AG04450 (cell line): ENCODE measurements around the gene TIE1. TPM values are rescaled to one million over a fixed set of nuclear protein-coding genes. Genes with fewer than 3 reads are reported as not detected.

Experiments
- CTCF ChIA-PET: fragments of 300-600, 350-600 bp; formaldehyde crosslinking; extraction: SDS; loops from one replicate; lab custom pipeline; 2022; ENCODE audit warnings: antibody characterized with exemption, inconsistent platforms; lab: Charles Lee
- POLR2A ChIA-PET: fragments of 350-600 bp; formaldehyde crosslinking; extraction: SDS; loops from one replicate; lab custom pipeline; 2021; ENCODE audit warnings: antibody characterized with exemption, inconsistent platforms; lab: Yijun Ruan, JAX
- DNase-seq: peaks from one replicate; pipeline ENCODE4 v3.0.0-alpha.2; 2011; ENCODE audit warnings: low read depth, low spot score
- H3K27ac ChIP-seq: one replicate; pipeline ENCODE4 v1.5.1; 2012; ENCODE audit warnings: low read depth, low read length, control low read depth
- H3K27me3 ChIP-seq: one replicate; pipeline ENCODE4 v1.6.0; 2012; ENCODE audit warnings: low read length; ENCODE audit not compliant: control insufficient read depth, insufficient read depth
- H3K4me3 ChIP-seq: 2 replicates; pipeline ENCODE4 v1.5.1; 2011; ENCODE audit warnings: mild to moderate bottlenecking, low read depth, low read length, control low read depth
- H3K9me3 ChIP-seq: 2 replicates; pipeline ENCODE4 v1.5.1; 2012; ENCODE audit warnings: low read length; ENCODE audit not compliant: control insufficient read depth, insufficient read depth
- polyA plus RNA-seq: library from polyadenylated mRNA; depleted of rRNA; stranded (reverse); fragments of >200 nt; gene quantifications from 2 replicates; pipeline ENCODE4 v1.2.3, GENCODE V29; 2011
- TF ChIP-seq, protein P1 (sequence below): IDR thresholded peaks from 2 replicates; pipeline ENCODE4 v1.5.1; 2011; ENCODE audit warnings: low read depth, low read length, control low read depth, inconsistent platforms

The TIE1 gene
- polyA plus RNA-seq, 1 experiment = 0.76 TPM

GRCh38 chr1:43306688-43307457 is 6.1 kb downstream of the TIE1 start:
- ChIA-PET POLR2A (no interaction called here), CTCF (no interaction called here)
- Histone ChIP-seq H3K27ac (no peak overlapping the region), H3K27me3 (peaks cover 3% of the 10 kb centered on the region), H3K9me3 (no peaks in the 10 kb centered on the region), H3K4me3 (no peak overlapping the region)
- DNase-seq = no peak
- TF ChIP-seq, protein P1, sequence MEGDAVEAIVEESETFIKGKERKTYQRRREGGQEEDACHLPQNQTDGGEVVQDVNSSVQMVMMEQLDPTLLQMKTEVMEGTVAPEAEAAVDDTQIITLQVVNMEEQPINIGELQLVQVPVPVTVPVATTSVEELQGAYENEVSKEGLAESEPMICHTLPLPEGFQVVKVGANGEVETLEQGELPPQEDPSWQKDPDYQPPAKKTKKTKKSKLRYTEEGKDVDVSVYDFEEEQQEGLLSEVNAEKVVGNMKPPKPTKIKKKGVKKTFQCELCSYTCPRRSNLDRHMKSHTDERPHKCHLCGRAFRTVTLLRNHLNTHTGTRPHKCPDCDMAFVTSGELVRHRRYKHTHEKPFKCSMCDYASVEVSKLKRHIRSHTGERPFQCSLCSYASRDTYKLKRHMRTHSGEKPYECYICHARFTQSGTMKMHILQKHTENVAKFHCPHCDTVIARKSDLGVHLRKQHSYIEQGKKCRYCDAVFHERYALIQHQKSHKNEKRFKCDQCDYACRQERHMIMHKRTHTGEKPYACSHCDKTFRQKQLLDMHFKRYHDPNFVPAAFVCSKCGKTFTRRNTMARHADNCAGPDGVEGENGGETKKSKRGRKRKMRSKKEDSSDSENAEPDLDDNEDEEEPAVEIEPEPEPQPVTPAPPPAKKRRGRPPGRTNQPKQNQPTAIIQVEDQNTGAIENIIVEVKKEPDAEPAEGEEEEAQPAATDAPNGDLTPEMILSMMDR = no peak

GRCh38 chr1:43307458-43308158 is 6.8 kb downstream of the TIE1 start:
- H3K27me3 ChIP-seq = peaks cover 3% of the 10 kb centered on the region
- DNase-seq = no peak
- TF ChIP-seq, protein P1 = no peak
- no peak overlapping the region for H3K4me3 ChIP-seq
- H3K9me3 ChIP-seq = no peaks in the 10 kb centered on the region
- no peak overlapping the region for H3K27ac ChIP-seq
- CTCF ChIA-PET = no interaction called here
- POLR2A ChIA-PET = no interaction called here

GRCh38 chr1:43308635-43309404 is 8.0 kb downstream of the TIE1 start:
- Histone ChIP-seq H3K27ac (no peak overlapping the region), H3K4me3 (no peak overlapping the region), H3K27me3 (peaks cover 3% of the 10 kb centered on the region), H3K9me3 (no peaks in the 10 kb centered on the region; the same call in 1 of the 2 replicates)
- no peak for DNase-seq
- ChIA-PET CTCF (interaction anchor here (0.6 kb wide), 1 partner anchor 82 kb away, joined by 4 read pairs; no protein-coding TSS in a partner anchor), POLR2A (no interaction called here)
- TF ChIP-seq, protein P1 = no peak

DNA sequence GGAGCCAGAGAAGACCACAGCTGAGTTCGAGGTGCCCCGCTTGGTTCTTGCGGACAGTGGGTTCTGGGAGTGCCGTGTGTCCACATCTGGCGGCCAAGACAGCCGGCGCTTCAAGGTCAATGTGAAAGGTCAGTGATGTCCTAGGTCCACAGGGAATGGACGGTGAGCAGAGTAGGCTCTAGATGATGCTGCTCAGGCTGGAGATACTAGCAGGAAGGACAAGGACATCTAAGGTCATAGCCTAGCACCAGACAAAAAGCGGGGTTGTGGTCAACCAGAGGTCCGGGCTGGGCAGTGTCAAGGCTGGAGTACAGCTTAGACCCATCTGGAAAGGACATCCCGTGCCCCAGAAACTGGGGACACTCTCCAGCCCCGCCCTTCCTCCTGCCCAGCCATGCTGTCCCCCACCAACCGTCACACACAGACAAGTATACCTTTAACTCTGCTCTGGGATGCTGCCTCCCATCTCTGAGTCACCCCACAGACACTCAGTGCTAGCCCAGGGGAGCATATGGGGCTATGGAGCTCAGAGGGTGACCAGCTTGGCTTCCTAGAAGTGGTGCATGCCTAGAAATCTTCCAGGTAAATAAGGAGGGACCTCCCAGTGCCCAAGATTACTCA is 8.7 kb downstream of the TIE1 start:
- POLR2A ChIA-PET = no interaction called here
- no peak overlapping the region for H3K4me3 ChIP-seq
- CTCF ChIA-PET = no interaction called here

More for the DNA sequence above, 8.7 kb downstream of the TIE1 start:
- Histone ChIP-seq H3K9me3 (no peaks in the 10 kb centered on the region; the same call in 1 of the 2 replicates), H3K27me3 (peaks cover 3% of the 10 kb centered on the region), H3K27ac (no peak overlapping the region)
- no peak for DNase-seq
- TF ChIP-seq, protein P1 = no peak
